HG02870 (cell line): ENCODE measurements around the gene NXPH1.
A peak's percentile ranks its signal among the peaks of the same experiment; 100 is the strongest.

ENCODE experiments used
- ATAC-seq: cut with Tn5 transposase; IDR thresholded peaks from one replicate; pipeline ENCODE4 v1.9.1; 2021; ENCODE audit warnings: mild to moderate bottlenecking, moderate library complexity; ENCODE audit not compliant: unreplicated experiment

NXPH1 gene

DNA sequence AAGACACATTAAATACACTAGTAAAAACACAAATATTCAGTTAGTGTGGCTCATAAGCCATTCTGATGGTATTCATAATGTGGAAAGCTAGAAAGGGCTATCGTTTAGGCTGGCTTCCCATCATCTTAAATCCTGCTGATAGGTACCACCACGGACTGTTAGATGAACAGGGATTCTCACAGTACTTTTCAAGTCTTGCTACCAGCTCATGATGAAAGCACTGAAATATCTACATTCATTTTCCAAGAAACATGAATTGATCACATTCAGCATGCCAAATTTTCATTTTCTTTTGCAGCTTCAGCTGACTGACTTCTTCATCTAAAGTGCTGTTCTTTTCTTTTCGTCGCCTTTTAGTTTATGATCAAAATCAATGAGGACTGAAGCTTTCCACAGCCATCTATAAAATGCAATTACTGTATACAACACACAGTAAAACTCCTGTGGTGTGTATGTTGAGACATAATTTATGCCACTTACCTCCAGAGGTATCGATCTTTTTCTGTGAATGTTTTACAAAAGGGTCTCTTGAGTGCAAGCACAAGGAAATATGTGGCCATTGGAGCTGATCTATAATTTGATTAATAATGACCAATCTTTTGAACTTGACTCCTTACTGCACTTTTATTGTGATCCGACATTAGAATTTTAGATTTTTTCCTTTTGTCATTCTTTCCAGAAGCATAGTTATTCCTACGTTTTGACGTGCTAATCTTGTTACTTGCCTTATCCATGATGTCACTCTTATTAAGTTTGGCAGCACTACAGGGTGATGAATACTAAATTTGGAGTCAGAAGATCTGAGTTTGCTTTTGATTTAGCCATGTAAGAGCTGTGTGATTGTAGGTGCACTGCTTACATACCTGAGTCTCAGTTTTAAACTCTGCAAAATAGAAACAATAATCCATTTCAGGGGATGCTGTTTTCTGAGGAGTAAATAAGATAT is 58.4 kb downstream of the NXPH1 start:
- no peak for ATAC-seq

DNA sequence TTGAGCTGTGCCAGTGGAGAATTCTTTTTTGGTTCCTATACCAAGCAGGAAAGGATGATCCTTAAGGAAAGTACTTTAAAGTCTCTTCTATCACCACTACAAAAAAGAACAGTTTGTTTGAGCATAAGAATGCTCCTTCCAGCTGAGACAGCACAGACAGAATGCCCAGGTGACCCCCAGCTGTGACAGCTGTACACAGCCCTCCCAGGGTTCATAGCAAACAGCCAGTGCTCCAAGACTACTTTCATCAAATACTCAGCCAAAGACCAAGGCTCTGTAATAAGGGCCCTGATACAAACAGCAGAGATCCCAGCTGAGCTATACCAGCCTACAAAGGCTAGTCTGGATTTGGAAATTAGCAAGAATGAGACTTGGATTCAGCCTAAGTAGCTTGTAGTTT is 65.7 kb downstream of the NXPH1 start:
- no peak for ATAC-seq

DNA sequence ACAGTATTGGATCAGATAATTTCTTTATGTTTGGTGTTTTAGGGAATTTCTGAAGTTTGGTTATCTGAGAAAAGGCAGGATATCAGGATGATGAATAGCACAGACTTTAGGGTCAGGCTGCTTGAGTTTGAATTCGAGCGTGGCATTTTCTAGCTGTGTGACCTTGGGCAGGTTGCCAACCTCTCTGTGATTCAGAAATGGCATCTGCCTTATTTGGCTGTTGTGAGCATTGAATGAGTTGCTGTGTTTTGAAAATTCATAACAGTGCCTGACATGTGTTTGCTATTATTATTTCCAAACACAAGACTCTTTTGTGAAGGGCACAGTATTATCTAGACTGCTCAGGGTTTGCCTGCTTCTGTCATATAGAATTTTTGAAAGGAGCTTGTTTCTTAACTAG is 66.9 kb downstream of the NXPH1 start:
- ATAC-seq: no peak

DNA sequence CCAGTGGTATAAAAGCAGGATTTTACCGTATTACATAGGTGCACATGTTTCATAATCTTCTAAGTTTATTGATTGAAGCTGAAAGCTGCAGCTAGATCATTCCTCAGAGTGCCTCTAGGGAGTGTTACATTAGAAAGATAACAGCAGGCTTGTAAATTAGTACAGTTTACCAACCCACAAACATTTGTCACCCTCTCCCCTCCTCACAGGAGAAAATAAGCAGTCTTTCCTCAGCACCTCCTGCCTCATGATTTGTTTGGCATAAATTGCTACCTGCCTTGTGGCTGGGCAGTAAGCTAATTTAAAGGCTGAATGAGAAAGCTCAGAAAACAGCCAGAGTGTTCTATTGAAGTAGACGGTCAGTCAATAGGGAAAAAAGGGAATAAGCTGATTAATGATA is 74.2 kb downstream of the NXPH1 start:
- no peak for ATAC-seq

DNA sequence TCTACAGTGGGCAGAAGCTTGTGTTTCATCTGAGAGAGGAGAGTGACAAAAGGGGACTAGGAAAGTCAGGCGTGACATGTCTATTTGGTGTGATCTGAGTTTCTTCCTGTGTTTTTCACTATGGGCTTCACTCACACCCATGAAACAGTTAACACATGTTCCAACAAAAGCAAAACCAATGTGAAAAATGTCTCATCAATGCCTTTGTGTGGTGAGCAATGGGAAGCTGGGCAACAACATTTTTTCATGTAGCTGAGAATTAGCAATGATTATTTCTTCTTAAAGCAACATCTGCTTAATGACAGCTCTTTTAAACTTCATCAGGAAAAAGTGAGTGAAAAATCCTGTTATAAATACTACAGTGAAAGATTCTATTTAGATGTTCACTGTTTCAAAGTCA is 76.2 kb downstream of the NXPH1 start:
- no peak for ATAC-seq

DNA sequence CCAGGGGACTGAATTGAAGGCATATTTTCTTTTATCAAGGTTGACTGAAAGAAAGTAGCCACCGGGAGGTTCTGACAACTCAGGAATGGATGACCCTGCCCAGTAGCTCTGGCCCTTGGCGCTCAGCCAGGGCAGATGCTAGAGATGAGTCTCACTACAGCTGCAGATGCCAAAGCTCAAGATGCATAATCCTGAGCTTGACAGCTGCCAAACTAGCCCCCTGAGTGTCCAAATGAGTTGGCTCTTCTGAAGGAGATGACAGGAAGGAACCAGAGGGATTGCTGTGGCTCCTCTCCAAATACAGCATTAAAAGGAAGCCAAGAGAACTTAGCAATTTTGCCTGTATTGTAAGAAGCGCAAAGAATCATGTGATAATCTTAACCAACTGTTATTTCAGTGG is 78.4 kb downstream of the NXPH1 start:
- ATAC-seq: no peak

DNA sequence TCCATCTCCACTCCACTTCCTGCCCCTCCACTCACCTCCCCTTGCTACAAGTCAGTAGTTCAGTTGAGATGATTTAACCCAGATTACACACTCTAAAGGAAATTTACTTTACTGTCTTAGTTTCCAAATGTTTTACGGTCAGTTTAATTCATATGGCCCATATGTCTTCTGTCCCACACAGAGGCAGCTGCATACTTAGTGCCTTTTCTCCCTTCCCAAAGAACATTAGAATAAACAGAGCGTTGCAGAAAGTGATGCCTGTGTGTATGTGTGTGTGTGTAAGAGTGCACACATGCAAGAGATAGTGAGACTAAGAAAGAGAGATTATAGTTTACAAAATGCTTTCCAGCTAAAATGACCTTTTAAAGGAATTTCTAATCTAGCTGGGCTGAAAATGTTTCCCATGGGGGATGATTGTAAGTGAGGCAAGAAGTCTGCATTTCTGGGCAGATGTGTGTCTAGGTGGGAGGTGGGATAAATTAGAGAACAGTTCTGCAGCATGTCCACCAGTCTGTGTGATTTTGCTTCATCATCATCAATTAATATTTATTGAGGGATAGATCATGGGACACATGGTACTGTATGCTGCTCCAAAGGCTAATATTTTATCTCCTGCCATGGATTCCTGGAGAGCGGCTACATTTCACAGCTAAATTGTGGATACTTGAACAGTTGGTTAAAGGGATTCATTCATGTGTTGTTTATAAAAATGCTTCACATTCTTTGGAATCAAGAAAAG is 81.5 kb downstream of the NXPH1 start:
- no peak for ATAC-seq

DNA sequence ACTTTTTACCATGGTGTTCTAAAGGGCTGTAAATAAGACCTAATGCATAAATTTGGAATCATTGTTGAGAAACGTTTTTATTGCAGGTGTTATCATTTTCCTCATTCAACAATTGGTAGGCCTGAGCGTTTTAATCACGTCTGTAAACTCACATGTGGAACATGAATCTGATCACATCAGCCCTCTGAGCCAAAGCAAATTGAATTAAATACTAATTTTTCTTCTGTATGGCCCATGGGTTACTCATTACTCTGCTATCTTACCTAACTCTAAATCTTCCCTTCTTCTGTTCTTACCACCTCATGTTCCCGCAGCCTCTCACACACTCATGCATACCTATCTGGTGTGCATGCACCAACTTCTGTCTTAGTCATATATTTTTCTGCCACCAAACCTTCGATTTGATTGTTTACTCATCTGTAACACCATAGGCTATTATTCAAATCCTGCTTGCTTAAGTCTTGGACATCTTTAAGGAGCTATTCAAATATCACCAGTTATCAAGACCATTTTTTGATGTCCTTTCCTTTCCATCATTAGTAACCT is 82.3 kb downstream of the NXPH1 start:
- no peak for ATAC-seq

DNA sequence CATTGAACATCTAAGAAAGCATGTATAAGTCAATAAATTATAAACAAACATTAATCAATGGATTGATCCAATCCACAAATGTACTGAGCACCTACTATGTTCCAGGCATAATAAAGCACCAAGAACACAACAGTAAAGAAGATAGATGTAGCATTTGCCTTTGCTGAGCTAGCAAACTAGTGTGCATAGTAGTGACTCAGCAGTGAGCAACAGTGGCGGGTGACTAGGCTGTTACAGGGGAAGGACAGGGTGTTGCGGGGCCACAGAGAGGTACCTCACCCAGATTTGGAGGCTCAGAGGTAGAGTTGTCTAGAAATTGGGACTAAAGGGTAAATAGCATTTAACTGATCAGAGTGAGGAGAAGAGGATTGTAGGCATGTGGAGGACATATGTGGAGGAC is 83.6 kb downstream of the NXPH1 start:
- no peak for ATAC-seq

DNA sequence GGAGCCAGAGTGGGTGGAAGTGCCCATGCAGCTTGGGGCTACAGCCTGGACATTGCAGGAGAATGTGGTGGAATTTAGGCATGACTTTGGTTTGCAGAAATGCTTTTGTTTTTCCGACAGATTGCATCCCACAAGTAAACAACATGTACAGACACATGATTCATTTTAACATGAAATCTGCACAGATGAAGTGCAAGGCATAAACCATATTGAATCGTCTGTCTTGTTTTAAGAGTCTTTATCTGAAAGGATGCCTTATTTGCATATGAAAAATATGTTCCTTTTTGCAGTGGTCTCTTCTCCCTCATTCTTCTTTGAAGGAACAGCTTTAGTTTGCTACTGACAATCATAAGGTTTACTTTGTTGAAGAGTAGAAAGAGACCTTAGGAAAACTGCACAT is 94.9 kb downstream of the NXPH1 start:
- ATAC-seq: no peak

DNA sequence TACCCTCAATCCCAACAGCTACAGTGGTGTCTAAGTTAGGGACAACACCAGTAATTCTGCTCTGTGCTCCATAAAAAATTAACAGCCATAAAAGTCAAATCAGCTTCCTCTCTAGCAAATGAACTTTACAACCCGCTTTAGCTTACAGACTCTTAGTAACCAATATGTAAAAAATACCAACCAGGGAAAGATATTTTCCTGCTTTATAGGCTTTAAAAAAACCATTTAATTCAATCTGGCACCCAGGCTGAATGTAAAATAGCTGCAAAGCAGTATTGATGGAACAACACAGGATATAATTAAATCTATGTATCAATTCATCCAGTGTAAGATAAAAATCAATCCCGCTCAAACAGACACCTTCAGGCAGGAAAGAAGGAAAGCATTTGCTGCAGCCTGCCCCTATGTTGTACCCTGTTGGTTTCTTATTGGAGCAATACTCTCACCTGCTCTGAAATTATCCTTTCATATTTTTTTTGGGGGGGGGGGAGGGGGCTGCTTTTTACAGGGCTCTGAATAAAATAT is 98.6 kb downstream of the NXPH1 start:
- ATAC-seq: no peak

DNA sequence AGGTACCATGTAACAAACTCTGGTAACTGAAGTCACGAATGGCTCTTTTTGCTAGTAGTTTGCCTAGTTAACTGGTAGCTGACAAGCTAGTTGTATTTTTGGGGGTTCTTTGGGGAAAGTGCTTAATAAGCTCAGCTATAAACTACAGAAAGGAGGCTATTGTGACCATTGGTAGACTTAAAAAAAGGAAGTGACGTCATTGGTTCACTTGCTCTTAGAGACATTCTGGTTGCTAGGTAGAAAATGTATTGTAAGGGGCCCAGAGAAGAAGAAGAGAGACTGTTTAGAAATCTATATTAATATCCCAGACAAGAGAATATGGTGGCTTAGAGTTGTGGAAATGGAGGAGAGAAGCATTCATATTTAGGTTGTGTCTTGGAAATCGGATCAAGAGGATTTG is 103.0 kb downstream of the NXPH1 start:
- peak; percentile 79 for ATAC-seq

DNA sequence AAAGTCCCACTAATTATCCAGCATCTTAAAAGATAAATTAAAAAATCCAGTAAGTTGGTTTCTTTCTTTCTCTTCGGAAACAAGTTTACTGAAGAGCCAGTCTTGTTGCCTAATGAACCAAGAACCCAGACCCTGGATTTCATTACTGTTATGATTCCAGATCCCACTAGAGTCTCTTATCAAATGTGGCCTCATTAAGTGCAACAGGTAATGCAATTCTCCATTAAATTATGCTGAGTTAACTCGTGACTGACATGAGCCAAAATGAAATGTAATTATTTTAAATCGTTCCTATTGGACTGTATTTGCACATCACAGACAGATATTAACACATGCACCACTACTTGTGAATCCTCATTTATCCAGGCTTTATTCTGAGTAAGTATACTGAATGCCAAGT is 115.6 kb downstream of the NXPH1 start:
- no peak for ATAC-seq

DNA sequence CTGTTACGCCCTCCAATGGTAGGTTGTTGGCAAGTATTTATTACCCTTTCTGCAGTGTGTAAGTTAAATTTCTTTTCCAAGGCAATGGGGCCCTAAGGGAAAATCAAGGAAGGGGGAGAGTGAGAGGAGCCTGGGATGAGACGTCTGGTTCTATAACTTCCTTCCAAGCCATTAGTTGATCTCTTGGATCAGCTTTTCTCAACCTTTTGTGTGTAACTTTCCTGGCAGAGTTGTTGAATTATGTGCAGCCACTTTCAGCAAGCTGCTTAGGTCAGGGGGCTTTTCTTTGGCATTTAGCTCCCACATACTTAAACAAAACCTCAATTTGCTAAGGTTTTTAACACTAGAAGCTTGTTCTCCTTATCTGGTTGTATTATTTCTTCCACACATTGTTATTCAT is 127.1 kb downstream of the NXPH1 start:
- ATAC-seq: no peak

DNA sequence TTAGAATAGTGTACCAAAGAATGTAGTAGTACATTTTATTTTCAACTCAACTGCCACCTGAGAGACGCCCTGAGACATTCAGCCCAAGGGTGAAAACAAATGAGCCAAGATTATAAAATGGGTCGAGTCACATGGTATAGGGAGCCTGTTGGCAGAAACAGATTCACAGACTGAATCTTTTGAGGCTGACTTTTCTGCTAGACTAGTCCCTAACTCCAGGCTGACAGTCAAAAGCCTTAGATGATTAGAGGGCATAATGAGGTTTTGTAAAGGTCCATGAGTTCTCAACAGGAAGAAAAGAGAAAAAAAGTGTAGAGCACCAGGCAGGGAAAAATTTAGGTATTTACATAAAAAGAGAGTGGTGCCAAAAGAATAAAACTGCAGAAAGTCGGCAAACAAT is 128.0 kb downstream of the NXPH1 start:
- no peak for ATAC-seq

DNA sequence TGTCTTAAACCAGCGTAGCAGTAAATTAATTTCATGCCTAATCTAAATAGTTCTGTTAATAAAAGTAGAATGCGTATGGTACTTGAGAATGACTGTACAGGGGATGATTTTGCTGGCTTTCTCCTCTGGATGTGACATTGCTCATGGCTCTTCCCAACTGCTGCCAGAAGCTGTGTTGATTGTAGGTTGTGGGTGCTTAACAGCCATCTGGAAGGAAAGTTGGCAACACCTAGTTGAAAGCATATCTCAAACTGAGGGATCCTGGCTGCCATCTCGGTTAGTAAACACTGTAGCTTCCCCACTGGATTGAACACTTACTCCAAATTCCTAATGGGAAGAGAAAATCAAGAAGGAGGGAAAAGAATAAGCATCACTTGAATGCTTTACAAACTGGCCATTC is 130.9 kb downstream of the NXPH1 start:
- no peak for ATAC-seq

DNA sequence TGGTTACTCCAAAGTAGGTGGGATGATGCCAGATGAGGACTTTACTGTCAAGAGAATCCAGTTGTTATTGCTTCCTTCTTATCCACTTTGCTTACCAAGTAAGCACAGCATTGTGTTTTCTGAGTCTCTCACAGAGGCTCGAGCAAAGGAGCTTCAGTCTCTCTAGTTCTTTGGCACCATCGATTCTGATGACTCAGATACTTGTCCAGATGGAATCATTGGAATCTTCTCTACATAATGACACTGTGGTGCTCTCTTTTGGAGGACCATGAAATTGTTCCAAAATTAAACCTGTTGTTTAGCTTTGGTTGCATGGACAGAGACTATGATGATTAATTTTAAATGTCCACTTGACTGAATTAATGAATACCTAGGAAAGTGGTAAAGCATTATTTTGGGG is 132.6 kb downstream of the NXPH1 start:
- ATAC-seq: no peak

DNA sequence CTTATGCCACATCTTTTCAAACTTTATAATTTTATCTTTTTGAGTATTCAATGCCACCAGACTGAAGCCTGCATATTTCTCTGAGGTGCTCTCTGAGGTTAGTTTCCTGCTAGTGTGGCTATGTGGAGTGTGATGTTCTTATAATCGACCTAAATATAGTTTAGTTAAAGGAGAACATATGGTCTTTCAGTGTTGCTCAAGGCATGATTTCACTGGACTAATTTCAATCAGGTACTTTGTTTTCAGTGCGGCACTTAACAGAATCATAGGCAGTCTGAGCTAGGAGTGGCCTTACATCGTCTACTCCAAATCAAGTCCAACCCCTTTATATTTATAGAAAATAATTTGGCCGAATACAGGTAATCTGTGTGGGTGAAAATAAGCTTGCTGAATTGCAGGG is 134.2 kb downstream of the NXPH1 start:
- ATAC-seq: no peak

DNA sequence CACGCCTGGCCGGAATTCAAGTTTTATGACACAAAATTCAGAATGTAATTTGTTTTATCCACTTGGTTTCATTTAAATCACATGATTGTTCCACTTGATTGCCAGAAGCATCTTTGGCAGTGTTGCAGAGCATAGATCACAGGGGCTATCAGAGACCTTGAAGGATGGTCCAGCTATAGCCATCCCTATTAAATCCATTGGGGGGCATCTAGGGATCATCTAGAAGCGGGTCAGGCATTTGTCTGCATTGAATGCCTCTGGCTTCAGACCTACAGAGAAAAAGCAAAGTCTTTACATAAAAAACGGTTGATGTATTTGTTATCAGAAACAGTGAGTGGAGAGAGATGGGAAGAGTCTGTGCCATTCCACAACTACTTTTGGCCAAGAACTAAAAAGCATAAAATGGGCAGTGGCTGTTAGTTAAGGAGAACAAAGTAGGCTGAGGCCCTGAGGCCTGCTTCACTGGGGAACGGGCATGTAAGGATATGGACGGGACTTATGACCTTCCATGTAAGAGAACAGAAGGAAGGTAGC is 146.3 kb downstream of the NXPH1 start:
- ATAC-seq: no peak

DNA sequence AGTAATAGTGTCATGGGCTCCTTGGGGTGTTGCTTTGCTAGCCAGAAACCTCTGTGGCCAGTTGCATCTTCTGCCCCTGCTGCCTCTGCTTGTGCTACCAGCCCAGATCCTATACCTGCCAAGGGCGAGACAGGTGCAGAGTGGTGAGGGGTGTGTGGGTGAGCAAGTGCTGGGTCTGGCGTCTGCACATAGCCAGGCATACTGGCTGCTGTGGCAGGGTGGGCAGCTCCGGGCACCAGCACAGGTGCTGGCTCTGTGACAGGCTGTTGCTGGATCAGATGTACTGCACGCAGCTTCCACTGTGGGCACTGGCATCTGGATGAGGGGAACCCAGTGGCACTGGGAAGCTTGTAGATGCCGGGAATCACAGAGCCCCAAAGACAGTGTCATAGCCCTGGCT is 148.4 kb downstream of the NXPH1 start:
- no peak for ATAC-seq

DNA sequence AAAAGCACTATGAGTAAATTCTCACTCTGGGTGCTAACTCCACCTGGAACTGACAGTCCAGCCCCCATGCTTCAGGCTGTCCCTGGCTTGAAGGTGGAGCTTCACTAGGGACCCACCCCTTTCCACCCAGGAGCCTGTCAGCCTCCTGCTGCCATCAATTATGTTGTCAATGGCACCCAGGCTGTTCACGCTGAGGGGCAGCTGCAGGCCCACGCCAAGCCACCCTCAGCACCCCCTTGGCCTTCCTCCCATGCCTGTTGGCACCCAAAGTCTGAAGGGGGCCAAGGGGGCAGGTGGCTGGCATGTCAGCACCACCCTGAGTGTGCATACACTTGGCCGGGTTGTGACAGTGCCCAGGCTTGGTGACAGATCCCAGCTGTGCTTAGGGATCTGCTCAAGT is 149.3 kb downstream of the NXPH1 start:
- no peak for ATAC-seq

DNA sequence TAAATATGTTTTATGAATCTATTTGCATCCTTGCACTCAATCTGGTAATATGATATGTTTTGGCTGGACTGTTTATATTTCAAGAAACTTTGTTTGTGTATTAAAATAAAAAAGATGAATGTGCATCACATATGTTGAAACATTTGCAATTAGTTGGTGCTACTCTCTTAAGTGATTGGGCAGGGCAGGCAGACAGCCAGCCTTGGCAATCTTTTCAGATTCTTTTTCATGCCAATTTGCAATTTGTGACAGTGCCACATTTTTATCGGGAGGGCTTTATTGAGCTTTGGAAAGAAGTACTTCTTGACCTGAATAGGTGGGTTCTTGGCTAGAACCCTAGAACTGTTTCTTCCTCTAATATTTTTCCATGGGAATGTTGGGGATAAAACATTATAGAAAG is 152.2 kb downstream of the NXPH1 start:
- ATAC-seq: no peak
